Neural crest cell (in vitro differentiated cells): ENCODE data around the gene FAM117B. TPM values are rescaled to one million over a fixed set of nuclear protein-coding genes. Genes with fewer than 3 reads are reported as not detected.

ENCODE experiments used
- DNase-seq: peaks from one replicate; pipeline ENCODE4 v3.0.0; 2021; ENCODE audit warnings: low read depth, mixed read lengths, low spot score
- H3K27ac Mint-ChIP-seq: one replicate; pipeline ENCODE4 v1.8.0; 2021; ENCODE audit warnings: mild to moderate bottlenecking, mixed read lengths; ENCODE audit not compliant: unreplicated experiment
- H3K27me3 Mint-ChIP-seq: 2 replicates; pipeline ENCODE4 v1.8.0; 2021; ENCODE audit warnings: low read depth, mild to moderate bottlenecking, mixed read lengths
- H3K36me3 Mint-ChIP-seq: 2 replicates; pipeline ENCODE4 v1.8.0; 2021; ENCODE audit warnings: low read depth, mild to moderate bottlenecking, mixed read lengths
- H3K4me1 Mint-ChIP-seq: 2 replicates; pipeline ENCODE4 v1.8.0; 2021; ENCODE audit warnings: mixed read lengths
- H3K4me3 Mint-ChIP-seq: one replicate; pipeline ENCODE4 v1.8.0; 2021; ENCODE audit warnings: mild to moderate bottlenecking, mixed read lengths
- H3K9me3 Mint-ChIP-seq: 2 replicates; pipeline ENCODE4 v1.8.0; 2021; ENCODE audit warnings: mixed read lengths
- total RNA-seq: library from RNA; stranded (reverse); gene quantifications from 2 replicates; pipeline ENCODE4 v1.2.1, GENCODE V29; 2021
- TF ChIP-seq, protein P1 (sequence below): fragments of 200-600 bp; sonication (generic); conservative IDR thresholded peaks from 2 replicates; pipeline ENCODE4 v1.5.0; 2021; ENCODE audit warnings: antibody characterized with exemption, mild to moderate bottlenecking

The FAM117B gene
- total RNA-seq, 1 donor from 2014 or later: 22.8 TPM

DNA sequence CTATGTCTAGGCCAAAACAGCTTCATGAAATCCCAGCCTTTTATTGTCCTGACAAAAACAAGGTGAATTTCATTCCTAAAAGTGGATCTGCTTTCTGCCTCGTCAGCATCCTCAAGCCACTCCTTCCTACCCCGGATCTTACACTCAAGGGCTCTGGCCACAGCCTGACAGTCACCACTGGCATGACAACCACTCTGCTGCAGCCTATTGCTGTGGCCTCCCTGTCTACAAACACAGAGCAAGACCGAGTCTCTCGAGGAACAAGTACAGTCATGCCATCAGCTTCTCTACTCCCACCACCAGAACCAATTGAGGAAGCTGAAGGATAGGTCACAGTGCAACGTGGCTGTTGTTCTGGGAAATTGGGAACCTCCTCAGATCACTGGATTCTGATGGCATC lies 130.7 kb downstream of the FAM117B start:
- no peaks in the 10 kb centered on the region for H3K27me3 Mint-ChIP-seq
- TF ChIP-seq, protein P1, sequence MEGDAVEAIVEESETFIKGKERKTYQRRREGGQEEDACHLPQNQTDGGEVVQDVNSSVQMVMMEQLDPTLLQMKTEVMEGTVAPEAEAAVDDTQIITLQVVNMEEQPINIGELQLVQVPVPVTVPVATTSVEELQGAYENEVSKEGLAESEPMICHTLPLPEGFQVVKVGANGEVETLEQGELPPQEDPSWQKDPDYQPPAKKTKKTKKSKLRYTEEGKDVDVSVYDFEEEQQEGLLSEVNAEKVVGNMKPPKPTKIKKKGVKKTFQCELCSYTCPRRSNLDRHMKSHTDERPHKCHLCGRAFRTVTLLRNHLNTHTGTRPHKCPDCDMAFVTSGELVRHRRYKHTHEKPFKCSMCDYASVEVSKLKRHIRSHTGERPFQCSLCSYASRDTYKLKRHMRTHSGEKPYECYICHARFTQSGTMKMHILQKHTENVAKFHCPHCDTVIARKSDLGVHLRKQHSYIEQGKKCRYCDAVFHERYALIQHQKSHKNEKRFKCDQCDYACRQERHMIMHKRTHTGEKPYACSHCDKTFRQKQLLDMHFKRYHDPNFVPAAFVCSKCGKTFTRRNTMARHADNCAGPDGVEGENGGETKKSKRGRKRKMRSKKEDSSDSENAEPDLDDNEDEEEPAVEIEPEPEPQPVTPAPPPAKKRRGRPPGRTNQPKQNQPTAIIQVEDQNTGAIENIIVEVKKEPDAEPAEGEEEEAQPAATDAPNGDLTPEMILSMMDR: no peak
- H3K4me1 Mint-ChIP-seq: peaks cover 6% of the 10 kb centered on the region
- H3K4me3 Mint-ChIP-seq: no peak overlapping the region
- no peaks in the 10 kb centered on the region for H3K9me3 Mint-ChIP-seq
- peaks cover 8% of the 10 kb centered on the region for H3K36me3 Mint-ChIP-seq
- no peak overlapping the region for H3K27ac Mint-ChIP-seq
- DNase-seq: no peak

DNA sequence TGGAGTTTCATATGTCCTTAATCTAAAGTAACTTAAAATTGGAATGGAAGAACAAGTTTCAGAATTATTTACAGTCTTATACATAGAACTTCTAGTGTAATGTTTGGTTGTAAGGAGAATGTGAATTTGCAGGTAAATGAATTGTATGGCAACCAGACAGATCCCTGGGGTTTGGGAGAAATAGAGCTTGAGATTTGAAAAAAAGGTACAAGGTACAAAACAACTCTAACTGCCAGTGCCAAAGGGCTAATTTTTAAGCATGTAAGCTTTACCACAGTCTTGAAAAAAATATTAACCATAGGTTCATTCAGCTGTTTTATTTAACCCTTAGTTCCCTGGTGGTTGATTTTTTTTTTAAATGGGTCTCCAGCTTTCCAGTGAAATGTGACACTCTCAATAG lies 133.5 kb downstream of the FAM117B start:
- Mint-ChIP-seq H3K27ac (no peak overlapping the region), H3K4me3 (no peak overlapping the region), H3K36me3 (peaks cover 8% of the 10 kb centered on the region), H3K4me1 (no peaks in the 10 kb centered on the region), H3K9me3 (no peaks in the 10 kb centered on the region), H3K27me3 (no peaks in the 10 kb centered on the region)
- TF ChIP-seq, protein P1: no peak
- no peak for DNase-seq

DNA sequence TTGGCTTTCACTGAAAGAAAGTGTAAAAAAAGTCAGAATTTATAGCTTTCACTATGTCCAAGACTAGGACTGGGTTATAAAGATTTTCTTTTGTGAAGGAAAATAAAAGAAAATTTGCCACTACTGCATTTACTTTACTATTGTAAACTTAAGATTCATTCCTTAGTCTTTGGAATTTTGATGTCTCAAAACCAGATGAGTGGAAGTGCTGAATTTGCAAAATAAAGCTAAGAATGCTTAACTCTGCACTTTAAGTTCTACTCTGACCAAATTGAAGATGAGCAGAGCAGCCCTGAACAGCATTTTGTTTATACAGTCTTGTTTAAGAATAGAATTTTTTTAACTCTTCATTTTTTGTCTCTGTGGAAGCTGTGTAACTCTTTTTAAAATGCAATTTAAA lies 134.4 kb downstream of the FAM117B start:
- TF ChIP-seq, protein P1: no peak
- H3K4me1 Mint-ChIP-seq: no peaks in the 10 kb centered on the region
- no peak for DNase-seq
- no peak overlapping the region for H3K4me3 Mint-ChIP-seq
- no peaks in the 10 kb centered on the region for H3K9me3 Mint-ChIP-seq
- peaks cover 11% of the 10 kb centered on the region for H3K36me3 Mint-ChIP-seq
- H3K27me3 Mint-ChIP-seq: no peaks in the 10 kb centered on the region
- no peak overlapping the region for H3K27ac Mint-ChIP-seq

DNA sequence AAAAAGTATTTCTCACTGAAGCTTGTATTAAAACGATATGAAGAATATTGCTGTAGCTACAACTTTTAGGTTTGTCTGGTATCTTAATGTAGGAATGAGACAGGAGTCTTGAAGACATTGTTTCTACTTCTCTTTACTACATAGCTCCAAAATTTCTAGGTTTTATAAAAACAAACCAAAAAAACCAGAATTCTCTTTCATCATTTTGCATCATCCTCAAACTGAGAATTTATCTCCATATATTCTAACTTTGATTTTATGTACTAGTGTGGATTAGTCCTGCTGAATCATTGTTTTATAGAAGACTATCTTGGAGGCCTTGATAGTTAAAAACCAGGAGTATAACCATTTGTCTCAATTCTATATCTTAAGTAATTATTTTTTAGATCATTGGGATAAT lies 136.6 kb downstream of the FAM117B start:
- H3K27me3 Mint-ChIP-seq: no peaks in the 10 kb centered on the region
- H3K4me3 Mint-ChIP-seq: no peak overlapping the region
- no peaks in the 10 kb centered on the region for H3K9me3 Mint-ChIP-seq
- H3K4me1 Mint-ChIP-seq: no peaks in the 10 kb centered on the region
- no peak for DNase-seq
- peak overlapping the region; percentile 32 for H3K27ac Mint-ChIP-seq
- H3K36me3 Mint-ChIP-seq: peaks cover 19% of the 10 kb centered on the region
- TF ChIP-seq, protein P1: no peak

DNA sequence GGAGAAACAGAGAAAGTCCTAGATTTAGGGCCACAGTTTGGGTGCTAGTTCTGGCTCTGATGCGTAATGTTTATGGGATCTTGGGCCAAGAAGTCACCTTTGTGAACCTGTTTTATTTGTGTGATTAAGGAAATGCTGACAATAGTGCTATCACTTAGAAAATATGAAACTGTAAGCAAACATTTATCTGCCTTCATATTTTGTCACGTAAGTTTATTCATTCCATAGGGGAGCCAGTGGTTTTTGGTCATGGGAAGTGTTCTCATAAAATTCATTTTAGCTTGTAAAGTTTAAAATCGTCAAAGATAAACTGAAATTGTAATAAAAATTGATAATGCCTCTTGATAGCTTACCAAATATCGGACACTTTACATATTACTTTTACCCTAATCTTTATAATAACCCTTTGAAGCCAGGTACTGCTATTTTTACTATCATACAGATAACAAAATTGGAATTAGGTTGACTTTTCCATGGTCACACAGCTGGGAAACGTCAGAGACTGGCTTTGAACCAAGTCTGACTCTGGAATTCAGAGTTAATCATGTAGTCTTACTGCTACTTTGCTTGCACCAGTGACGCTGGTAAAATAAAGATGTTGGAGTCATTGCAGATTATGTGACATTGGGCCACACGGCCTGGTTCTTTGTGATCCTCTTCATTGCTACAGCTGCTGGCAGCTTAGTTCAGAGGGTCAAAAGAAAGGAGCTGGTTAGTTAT lies 137.1 kb downstream of the FAM117B start:
- TF ChIP-seq, protein P1: no peak
- H3K27ac Mint-ChIP-seq: peak overlapping the region; percentile 32
- no peak overlapping the region for H3K4me3 Mint-ChIP-seq

More for the DNA sequence above, 137.1 kb downstream of the FAM117B start:
- no peaks in the 10 kb centered on the region for H3K9me3 Mint-ChIP-seq
- H3K36me3 Mint-ChIP-seq: peaks cover 19% of the 10 kb centered on the region
- H3K4me1 Mint-ChIP-seq: no peaks in the 10 kb centered on the region
- no peak for DNase-seq
- no peaks in the 10 kb centered on the region for H3K27me3 Mint-ChIP-seq
